Calu3 (cell line): Measurements from ENCODE around the gene MPPED2. TPM values are rescaled to one million over a fixed set of nuclear protein-coding genes. Genes with fewer than 3 reads are reported as not detected.

Experiments
- BruUV-seq: library from RNA; stranded (reverse); fragments of 400-500 nt; replicated peaks from 2 replicates; lab custom pipeline; 2021; lab: Mats Ljungman, UMichigan
- CTCF ChIA-PET: fragments of 300-600 bp; sonication (Branson Sonifier 250); formaldehyde crosslinking; loops from one replicate; lab custom pipeline; 2022; ENCODE audit warnings: antibody characterized with exemption; lab: Charles Lee
- DNase-seq: peaks from one replicate; pipeline ENCODE4 v3.0.0; 2022
- H3K27ac Mint-ChIP-seq: one replicate; pipeline ENCODE4 v1.8.0; 2022; ENCODE audit warnings: mixed read lengths; ENCODE audit not compliant: unreplicated experiment
- H3K27me3 Mint-ChIP-seq: one replicate; pipeline ENCODE4 v1.8.0; 2022; ENCODE audit warnings: mixed read lengths; ENCODE audit not compliant: unreplicated experiment
- H3K36me3 Mint-ChIP-seq: one replicate; pipeline ENCODE4 v1.8.0; 2022; ENCODE audit warnings: mild to moderate bottlenecking, moderate library complexity, mixed read lengths; ENCODE audit not compliant: insufficient read depth, unreplicated experiment
- H3K4me1 Mint-ChIP-seq: one replicate; pipeline ENCODE4 v1.8.0; 2022; ENCODE audit warnings: mild to moderate bottlenecking, low read depth, mixed read lengths; ENCODE audit not compliant: unreplicated experiment
- H3K4me3 Mint-ChIP-seq: one replicate; pipeline ENCODE4 v1.8.0; 2022; ENCODE audit warnings: mild to moderate bottlenecking, low read depth, moderate library complexity, mixed read lengths; ENCODE audit not compliant: unreplicated experiment
- H3K9me3 Mint-ChIP-seq: one replicate; pipeline ENCODE4 v1.8.0; 2022; ENCODE audit warnings: low read depth, mixed read lengths; ENCODE audit not compliant: unreplicated experiment
- CTCF ChIP-seq: fragments of 200-600 bp; IDR thresholded peaks from one replicate; pipeline ENCODE4 v1.8.0; 2022; ENCODE audit warnings: antibody characterized with exemption; ENCODE audit not compliant: unreplicated experiment
- intact Hi-C: fragments of 100-400 bp; cut with micrococcal nuclease; formaldehyde crosslinking; loops from one replicate; pipeline ENCODE4 v1.10.0; 2022; ENCODE audit not compliant: unreplicated experiment
- total RNA-seq: library from RNA; stranded (reverse); gene quantifications from 2 replicates; pipeline ENCODE4 v1.2.3, GENCODE V29; 2022

Gene MPPED2
- total RNA-seq, 1 experiment from 2014 or later: not detected

DNA sequence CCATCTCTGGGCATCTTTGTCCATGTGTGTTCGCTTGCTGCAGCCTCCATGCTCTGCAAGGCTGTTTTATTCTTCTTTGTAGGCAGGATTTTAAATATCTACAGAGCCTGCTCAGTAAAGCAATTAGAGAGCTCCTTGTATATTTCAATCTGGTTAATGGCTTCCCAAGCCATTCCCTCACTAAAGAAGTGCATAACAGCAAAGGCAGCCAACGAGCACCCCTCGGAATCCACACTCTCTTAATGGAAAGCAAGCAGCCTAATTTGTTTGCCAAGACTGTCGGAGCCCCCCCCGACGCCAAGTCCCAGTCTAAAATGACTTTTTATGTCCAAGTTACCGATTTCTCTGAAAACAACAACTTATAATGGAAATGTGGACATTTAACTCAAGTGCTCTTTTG is 139.6 kb downstream of the MPPED2 start:
- Mint-ChIP-seq H3K4me1 (no peaks in the 10 kb centered on the region), H3K36me3 (no peaks in the 10 kb centered on the region), H3K27ac (no peak overlapping the region), H3K9me3 (no peaks in the 10 kb centered on the region), H3K4me3 (no peak overlapping the region), H3K27me3 (peaks cover 11% of the 10 kb centered on the region)
- intact Hi-C loops: no loop called here
- TF ChIP-seq CTCF: no peak
- no TSS peak for BruUV-seq
- CTCF ChIA-PET: no interaction called here
- DNase-seq: no peak

DNA sequence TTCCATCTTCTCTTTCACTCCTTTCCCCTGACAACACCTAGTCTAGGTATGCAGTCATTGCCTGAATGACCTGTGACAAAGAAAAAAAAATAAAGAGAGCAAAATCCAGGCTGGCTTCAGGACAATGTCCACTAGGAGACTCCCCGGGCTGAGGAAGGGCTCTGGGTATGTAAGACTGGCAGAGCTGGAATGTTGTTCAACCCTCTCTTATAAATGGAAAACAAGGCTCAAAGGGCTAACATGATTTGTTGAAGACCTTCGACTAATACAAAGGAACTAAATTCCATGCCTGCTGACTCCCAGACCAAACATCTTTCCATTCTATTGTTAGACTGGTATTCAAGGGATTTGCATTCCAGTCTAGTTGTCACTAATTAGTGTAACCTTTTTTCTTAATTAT is 141.1 kb downstream of the MPPED2 start:
- DNase-seq: no peak
- no peak for TF ChIP-seq CTCF
- intact Hi-C loops: loop anchor here (1.0 kb wide), 1 partner anchor 33 kb away; no protein-coding TSS in a partner anchor
- no peak overlapping the region for H3K4me3 Mint-ChIP-seq
- H3K9me3 Mint-ChIP-seq: no peaks in the 10 kb centered on the region
- CTCF ChIA-PET: no interaction called here
- no peak overlapping the region for H3K27ac Mint-ChIP-seq
- no peaks in the 10 kb centered on the region for H3K36me3 Mint-ChIP-seq
- peaks cover 16% of the 10 kb centered on the region for H3K27me3 Mint-ChIP-seq
- no TSS peak for BruUV-seq
- H3K4me1 Mint-ChIP-seq: no peaks in the 10 kb centered on the region

DNA sequence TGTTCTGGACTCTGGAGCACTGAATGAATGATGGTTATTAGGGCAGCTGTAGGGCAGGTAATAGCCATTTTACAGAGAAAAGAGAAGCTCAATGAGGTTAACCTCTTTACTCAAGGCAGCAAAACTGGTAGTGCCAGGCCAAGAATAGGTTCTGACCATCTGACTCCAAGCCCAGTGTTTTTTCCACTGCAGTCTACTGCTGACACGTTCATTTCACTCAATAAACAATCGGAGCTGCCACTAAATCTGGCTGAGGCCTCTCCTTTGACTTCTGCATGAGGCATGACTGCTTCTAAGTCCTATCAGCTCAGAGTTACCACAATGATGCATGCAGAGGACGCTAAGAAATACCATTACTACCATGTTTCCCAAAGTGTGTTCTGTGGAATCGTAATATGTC is 145.6 kb downstream of the MPPED2 start:
- CTCF ChIA-PET: no interaction called here
- Mint-ChIP-seq H3K27me3 (peaks cover 23% of the 10 kb centered on the region), H3K27ac (no peak overlapping the region), H3K4me3 (no peak overlapping the region), H3K36me3 (no peaks in the 10 kb centered on the region), H3K4me1 (no peaks in the 10 kb centered on the region), H3K9me3 (no peaks in the 10 kb centered on the region)
- BruUV-seq: no TSS peak
- intact Hi-C loops: no loop called here
- no peak for TF ChIP-seq CTCF
- DNase-seq: no peak

- BruUV-seq: no TSS peak
- CTCF ChIA-PET: no interaction called here
- no peaks in the 10 kb centered on the region for H3K9me3 Mint-ChIP-seq
Measured at GRCh38 chr11:30436801-30437200, 149.4 kb downstream of the MPPED2 start.

More at GRCh38 chr11:30436801-30437200, 149.4 kb downstream of the MPPED2 start:
- no peak overlapping the region for H3K27ac Mint-ChIP-seq
- no peaks in the 10 kb centered on the region for H3K36me3 Mint-ChIP-seq
- H3K27me3 Mint-ChIP-seq: peaks cover 27% of the 10 kb centered on the region
- TF ChIP-seq CTCF: no peak
- no peak overlapping the region for H3K4me3 Mint-ChIP-seq
- no peak for DNase-seq
- H3K4me1 Mint-ChIP-seq: no peaks in the 10 kb centered on the region
- intact Hi-C loops: no loop called here
